PFSK-1 (cell line): Measurements from ENCODE around the gene RAB14.

Experiments used
- FOXP2 ChIP-seq: optimal IDR thresholded peaks from 2 replicates; pipeline ENCODE3; 2011; ENCODE audit warnings: borderline replicate concordance, control low read depth, inconsistent platforms; ENCODE audit not compliant: insufficient read depth; ENCODE audit errors: extremely low read length, extremely low read depth
- POLR2AphosphoS5 ChIP-seq: IDR thresholded peaks from 2 replicates; pipeline ENCODE4 v1.6.1; 2012; ENCODE audit warnings: low read depth, mild to moderate bottlenecking, control low read depth, low read length, moderate library complexity
- REST ChIP-seq, 2 experiments: IDR thresholded peaks; 2 replicates each; pipeline versions ENCODE4 v1.6.1 to v1.8.0; 2011 to 2012; ENCODE audit warnings: low read depth in 2 of 2, low read length in 2 of 2, control low read depth in 1 of 2, inconsistent platforms in 1 of 2, mild to moderate bottlenecking in 1 of 2, moderate library complexity in 1 of 2; ENCODE audit not compliant: insufficient read depth in 1 of 2
- SIN3A ChIP-seq: IDR thresholded peaks from 2 replicates; pipeline ENCODE4 v1.6.1; 2012; ENCODE audit warnings: mild to moderate bottlenecking, low read length, moderate library complexity, borderline replicate concordance; ENCODE audit not compliant: insufficient read depth
- TAF1 ChIP-seq: IDR thresholded peaks from 2 replicates; pipeline ENCODE4 v1.6.1; 2012; ENCODE audit warnings: low read length, control low read depth, borderline replicate concordance; ENCODE audit not compliant: insufficient read depth

The RAB14 gene

GRCh38 chr9:121171236-121171635, 30.4 kb downstream of the RAB14 start:
- TF ChIP-seq TAF1: no peak

GRCh38 chr9:121169094-121169601, 32.5 kb downstream of the RAB14 start:
- TF ChIP-seq REST (IDR thresholded peaks at IDR 0.05; ENCODE audit: insufficient read depth in 1 of 2, low read depth in 2 of 2, low read length in 2 of 2): no peak
- TF ChIP-seq FOXP2: no peak
- TF ChIP-seq TAF1: no peak
- no peak for TF ChIP-seq SIN3A
- no peak for TF ChIP-seq POLR2AphosphoS5

GRCh38 chr9:121168052-121168451, 33.6 kb downstream of the RAB14 start:
- TF ChIP-seq REST (IDR thresholded peaks at IDR 0.05; ENCODE audit: insufficient read depth in 1 of 2, low read depth in 2 of 2, low read length in 2 of 2): no peak
- TF ChIP-seq FOXP2: no peak
- no peak for TF ChIP-seq POLR2AphosphoS5
- no peak for TF ChIP-seq TAF1
- no peak for TF ChIP-seq SIN3A

- no peak for TF ChIP-seq REST (IDR thresholded peaks at IDR 0.05; ENCODE audit: insufficient read depth in 1 of 2, low read depth in 2 of 2, low read length in 2 of 2)
- TF ChIP-seq FOXP2: no peak
- no peak for TF ChIP-seq POLR2AphosphoS5
- no peak for TF ChIP-seq SIN3A
These were observed 41.6 kb downstream of the RAB14 start for GRCh38 chr9:121160025-121160424.

GRCh38 chr9:121157939-121158338, 43.7 kb downstream of the RAB14 start:
- TF ChIP-seq REST (IDR thresholded peaks at IDR 0.05; ENCODE audit: insufficient read depth in 1 of 2, low read depth in 2 of 2, low read length in 2 of 2) (no peak), POLR2AphosphoS5 (no peak), SIN3A (no peak), FOXP2 (no peak), TAF1 (no peak)
